ENCODE measurements around the gene RBSN.

The RBSN gene

DNA sequence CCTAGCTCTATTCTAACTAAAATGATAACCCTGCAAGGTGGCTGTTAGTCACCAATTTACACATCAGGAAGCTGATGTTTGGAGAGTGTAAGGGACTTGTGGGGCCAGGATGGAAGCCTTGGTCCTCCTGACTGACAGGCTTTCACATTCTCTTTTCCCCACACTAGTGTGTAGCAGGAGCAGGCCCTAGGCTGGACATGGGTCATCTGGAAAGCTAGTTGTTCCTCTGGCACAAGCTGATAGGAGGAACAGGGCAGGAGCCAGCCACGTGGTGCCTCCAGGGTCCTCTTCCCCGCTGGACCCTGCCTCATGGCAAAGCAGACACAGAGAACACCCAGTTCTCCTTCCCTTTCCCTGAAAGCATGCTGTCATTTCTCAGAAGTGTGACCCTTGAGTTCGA, 18.1 kb upstream of the RBSN start:
- in situ Hi-C loops (cut with MboI; ENCODE audit: low sequenced_read_pairs, unreplicated experiment), result loop anchor here (10.0 kb wide), 1 partner anchor 268 kb away; no protein-coding TSS in a partner anchor
- TF ChIP-seq, protein P1, sequence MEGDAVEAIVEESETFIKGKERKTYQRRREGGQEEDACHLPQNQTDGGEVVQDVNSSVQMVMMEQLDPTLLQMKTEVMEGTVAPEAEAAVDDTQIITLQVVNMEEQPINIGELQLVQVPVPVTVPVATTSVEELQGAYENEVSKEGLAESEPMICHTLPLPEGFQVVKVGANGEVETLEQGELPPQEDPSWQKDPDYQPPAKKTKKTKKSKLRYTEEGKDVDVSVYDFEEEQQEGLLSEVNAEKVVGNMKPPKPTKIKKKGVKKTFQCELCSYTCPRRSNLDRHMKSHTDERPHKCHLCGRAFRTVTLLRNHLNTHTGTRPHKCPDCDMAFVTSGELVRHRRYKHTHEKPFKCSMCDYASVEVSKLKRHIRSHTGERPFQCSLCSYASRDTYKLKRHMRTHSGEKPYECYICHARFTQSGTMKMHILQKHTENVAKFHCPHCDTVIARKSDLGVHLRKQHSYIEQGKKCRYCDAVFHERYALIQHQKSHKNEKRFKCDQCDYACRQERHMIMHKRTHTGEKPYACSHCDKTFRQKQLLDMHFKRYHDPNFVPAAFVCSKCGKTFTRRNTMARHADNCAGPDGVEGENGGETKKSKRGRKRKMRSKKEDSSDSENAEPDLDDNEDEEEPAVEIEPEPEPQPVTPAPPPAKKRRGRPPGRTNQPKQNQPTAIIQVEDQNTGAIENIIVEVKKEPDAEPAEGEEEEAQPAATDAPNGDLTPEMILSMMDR (IDR thresholded peaks at IDR 0.05; ENCODE audit: borderline replicate concordance, control extremely low read depth, extremely low read depth, insufficient read depth, missing control alignments), result no peak
- no peak for DNase-seq (ENCODE audit: low spot score)

DNA sequence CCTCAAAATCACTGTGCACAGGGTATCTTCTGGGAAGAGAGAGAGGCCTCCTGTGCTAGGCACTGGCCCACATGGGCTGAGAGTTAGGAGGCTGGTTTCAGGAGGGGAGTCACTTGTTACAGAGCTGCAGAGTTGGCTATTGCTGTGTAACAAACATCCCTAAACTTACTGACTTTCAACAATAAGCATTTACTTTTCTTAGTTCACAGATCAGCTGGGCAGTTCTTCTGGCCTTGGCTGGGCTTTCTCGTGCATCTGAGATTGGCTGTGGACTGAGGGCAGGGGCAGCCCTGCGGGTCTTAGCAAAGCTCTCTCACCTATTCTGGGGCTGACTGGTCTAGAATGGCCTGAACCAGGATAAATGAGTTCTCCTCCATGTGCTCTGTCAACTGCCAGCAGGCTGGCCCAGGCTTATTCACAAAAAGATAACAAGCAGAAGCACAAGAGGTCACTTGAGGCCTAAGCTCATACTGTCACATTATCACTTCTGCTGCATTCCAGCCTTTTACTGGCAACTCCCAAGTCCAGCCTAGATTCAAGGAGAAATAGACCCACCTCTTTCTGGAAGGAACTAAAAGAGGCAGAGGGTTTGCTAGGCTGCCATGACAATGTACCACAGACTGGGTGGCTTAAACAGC, 17.2 kb upstream of the RBSN start:
- TF ChIP-seq, protein P1 (IDR thresholded peaks at IDR 0.05; ENCODE audit: borderline replicate concordance, control extremely low read depth, extremely low read depth, insufficient read depth, missing control alignments), result no peak
- in situ Hi-C loops (cut with MboI; ENCODE audit: low sequenced_read_pairs, unreplicated experiment), result loop anchor here (10.0 kb wide), 1 partner anchor 269 kb away; no protein-coding TSS in a partner anchor
- no peak for DNase-seq (ENCODE audit: low spot score)

DNA sequence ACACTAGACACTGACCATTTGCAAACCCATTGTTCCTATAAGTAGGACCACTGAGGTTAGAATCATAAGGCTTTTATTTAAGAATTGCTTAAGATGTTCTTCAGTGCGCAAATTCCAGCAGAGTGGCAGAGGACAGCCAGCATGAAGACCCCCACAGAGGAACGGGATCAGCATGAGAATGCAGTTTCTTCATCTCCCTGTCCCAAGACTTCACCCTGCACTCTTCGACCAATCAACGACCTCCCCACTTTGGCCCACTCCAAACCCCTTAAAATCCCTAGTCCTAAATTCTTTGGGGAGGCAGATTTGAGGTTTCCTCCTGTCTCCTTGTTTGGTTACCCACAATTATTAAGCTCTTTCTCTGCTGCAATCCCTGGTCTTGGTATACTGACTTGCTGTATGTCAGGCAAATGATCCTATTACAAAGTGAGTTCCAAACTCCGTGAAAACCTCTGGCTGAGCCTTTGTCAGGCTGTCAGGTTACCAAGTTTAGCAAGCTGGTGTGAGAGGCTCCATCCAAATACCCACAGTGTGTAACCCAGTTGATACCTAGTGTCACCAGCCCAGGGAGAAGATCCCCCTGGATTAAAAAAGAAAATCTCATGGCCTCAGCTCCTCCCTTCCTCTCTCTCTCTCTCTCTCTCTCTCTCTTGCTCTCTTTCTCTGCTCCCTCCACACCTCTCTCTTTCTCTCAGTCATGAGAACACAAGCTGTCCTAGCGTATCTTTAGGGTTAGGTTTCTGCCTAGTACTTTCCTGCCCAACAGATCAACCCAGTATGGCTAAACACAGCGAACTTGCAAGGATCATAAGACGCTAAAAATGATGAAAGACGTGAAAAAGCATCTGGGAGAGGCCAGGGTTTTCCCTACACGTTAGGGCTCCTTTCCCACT, 15.8 kb upstream of the RBSN start:
- in situ Hi-C loops (cut with MboI; ENCODE audit: low sequenced_read_pairs, unreplicated experiment), result loop anchor here (10.0 kb wide), 1 partner anchor 270 kb away; no protein-coding TSS in a partner anchor
- TF ChIP-seq, protein P1 (IDR thresholded peaks at IDR 0.05; ENCODE audit: borderline replicate concordance, control extremely low read depth, extremely low read depth, insufficient read depth, missing control alignments), result no peak
- no peak for DNase-seq (ENCODE audit: low spot score)

DNA sequence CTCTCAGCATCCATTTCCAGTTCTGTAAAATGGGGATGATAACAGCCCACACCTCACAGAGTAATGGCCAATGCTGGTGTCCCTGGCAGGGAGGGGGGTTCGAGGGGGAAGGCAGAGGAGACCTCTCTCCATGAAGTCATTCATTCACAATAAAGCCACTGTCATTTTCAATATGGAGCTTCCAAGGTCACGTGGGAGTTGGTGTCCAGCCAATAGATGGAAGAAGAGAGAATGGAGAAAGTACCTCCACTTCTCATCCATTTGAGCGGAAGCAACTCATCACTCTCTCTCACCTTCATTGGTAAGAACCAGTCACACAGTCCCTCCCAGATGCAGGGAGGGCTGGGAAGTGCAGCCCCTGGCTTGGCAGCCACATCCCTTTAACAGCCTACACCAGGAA, 14.9 kb upstream of the RBSN start:
- TF ChIP-seq, protein P1 (IDR thresholded peaks at IDR 0.05; ENCODE audit: borderline replicate concordance, control extremely low read depth, extremely low read depth, insufficient read depth, missing control alignments), result no peak
- DNase-seq (ENCODE audit: low spot score), result no peak
- in situ Hi-C loops (cut with MboI; ENCODE audit: low sequenced_read_pairs, unreplicated experiment), result loop anchor here (10.0 kb wide), 1 partner anchor 271 kb away; no protein-coding TSS in a partner anchor

DNA sequence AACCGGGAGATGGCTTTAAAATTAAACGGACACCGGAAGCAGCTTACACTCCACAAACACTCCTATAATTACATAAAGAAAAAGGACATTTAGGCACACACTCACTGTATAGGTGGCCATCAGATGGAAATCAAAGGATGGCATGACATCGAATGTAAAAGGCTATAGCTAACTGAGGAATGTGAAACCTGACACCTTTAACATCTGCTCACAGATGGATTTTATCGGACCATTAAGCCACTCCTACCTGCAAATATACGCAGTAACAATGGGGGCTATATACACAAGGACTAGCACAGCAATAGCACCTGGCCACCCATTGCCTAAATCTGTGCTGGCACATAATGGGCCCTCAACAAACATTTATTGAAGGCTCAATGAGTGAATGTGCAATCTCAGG, 14.5 kb upstream of the RBSN start:
- DNase-seq (ENCODE audit: low spot score), result no peak
- TF ChIP-seq, protein P1 (IDR thresholded peaks at IDR 0.05; ENCODE audit: borderline replicate concordance, control extremely low read depth, extremely low read depth, insufficient read depth, missing control alignments), result no peak

DNA sequence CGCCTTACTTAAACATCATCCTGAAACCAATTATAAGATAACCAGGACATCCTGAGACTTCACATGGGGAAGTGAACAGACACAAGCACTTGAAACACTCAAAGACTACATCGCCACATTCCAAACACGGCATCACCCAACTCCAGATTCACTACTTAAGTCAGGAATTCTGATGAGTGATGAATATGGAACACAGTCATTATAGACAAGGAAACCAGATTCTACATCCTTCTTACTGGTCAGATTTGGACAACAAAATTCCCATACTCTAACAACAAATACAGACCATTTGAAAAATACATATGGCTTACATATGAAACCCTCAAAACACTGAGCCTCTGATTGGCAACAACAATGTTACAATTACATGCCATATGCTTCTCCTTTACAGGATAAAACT, 13.1 kb upstream of the RBSN start:
- in situ Hi-C loops (cut with MboI; ENCODE audit: low sequenced_read_pairs, unreplicated experiment), result loop anchor here (10.0 kb wide), 1 partner anchor 273 kb away; no protein-coding TSS in a partner anchor
- DNase-seq (ENCODE audit: low spot score), result no peak
- TF ChIP-seq, protein P1 (IDR thresholded peaks at IDR 0.05; ENCODE audit: borderline replicate concordance, control extremely low read depth, extremely low read depth, insufficient read depth, missing control alignments), result no peak

More for the DNA sequence above, 14.5 kb upstream of the RBSN start:
- in situ Hi-C loops (cut with MboI; ENCODE audit: low sequenced_read_pairs, unreplicated experiment), result loop anchor here (10.0 kb wide), 1 partner anchor 271 kb away; no protein-coding TSS in a partner anchor

All from GM13976 (cell line).